Psoas muscle (tissue), 8 donors: ENCODE measurements around the gene C21orf58. TPM values are rescaled to one million over a fixed set of nuclear protein-coding genes. Genes with fewer than 3 reads are reported as not detected.
A peak's percentile ranks its signal among the peaks of the same experiment; 100 is the strongest.

ENCODE experiments used
- ATAC-seq, 4 donors: fragments of 200-7000 bp; cut with Tn5 transposase; one replicate each; pipeline ENCODE4 v1.9.1; 2020; ENCODE audit warnings: moderate library complexity in 3 of 4, mild to moderate bottlenecking in 2 of 4
- DNase-seq, 2 donors: peaks; one replicate each; pipeline ENCODE4 v3.0.0-alpha.2; 2020
- H3K27ac ChIP-seq: fragments of 200-600 bp; one replicate; pipeline ENCODE4 v1.8.0; 2022
- H3K27me3 ChIP-seq, 3 donors: fragments of 200-600 bp in 1 of 3; one replicate each; pipeline versions ENCODE4 v1.6.1 to v1.8.0; 2013 to 2022; ENCODE audit warnings: low read length in 2 of 3, mild to moderate bottlenecking in 2 of 3, moderate library complexity in 1 of 3; ENCODE audit not compliant: insufficient read depth in 3 of 3
- H3K36me3 ChIP-seq, 2 donors: fragments of 200-600 bp in 1 of 2; one replicate each; pipeline versions ENCODE4 v1.6.1 to v1.8.0; 2013 to 2022; ENCODE audit warnings: low read depth in 1 of 2, mild to moderate bottlenecking in 1 of 2, moderate library complexity in 1 of 2; ENCODE audit not compliant: insufficient read depth in 1 of 2
- H3K4me1 ChIP-seq: fragments of 200-600 bp; one replicate; pipeline ENCODE4 v1.8.0; 2022
- H3K4me3 ChIP-seq: fragments of 200-600 bp; one replicate; pipeline ENCODE4 v1.8.0; 2022; ENCODE audit warnings: mild to moderate bottlenecking
- H3K9me3 ChIP-seq: fragments of 200-600 bp; one replicate; pipeline ENCODE4 v1.8.0; 2022
- WGBS, 3 donors: extraction: QIAGEN DNeasy Blood & Tissue Kit; methylation state at CpG; one replicate each; pipeline versions ENCODE4 v1.1.6 to v1.1.7; 2013; 5-methylcytosine and 5-hydroxymethylcytosine counted together
- intact Hi-C, 2 donors: fragments of 100-400 bp; cut with DNase I; formaldehyde crosslinking; loops; one replicate each; pipeline versions ENCODE4 v1.11.0 to v1.14.2; 2022
- polyA plus RNA-seq, 3 donors: library from polyadenylated mRNA; stranded (reverse); fragments of 200-250 nt; gene quantifications; one replicate each; pipeline ENCODE4 v1.2.3, GENCODE V29; 2013
- total RNA-seq, 4 donors: library from RNA; stranded (reverse); fragmentation: NEBNext Ultra II Directional in 2 of 4; extraction: Animal tissue kit (Norgen Biotek cat#: 25700) in 2 of 4; gene quantifications; one replicate each; pipeline versions ENCODE4 v1.2.1 to v1.2.4, GENCODE V29; 2021 to 2023
- TF ChIP-seq, protein P1 (sequence below): fragments of 200-600 bp; IDR thresholded peaks from one replicate; pipeline ENCODE4 v1.8.0; 2022; ENCODE audit warnings: antibody characterized with exemption
- donor health status: healthy with polysubstance abuse.
- donor health status: DM: no; HTN: no; CAD: no; lungs with moderate emphysema.
- donor health status: Bipolar disorder and iron deficiency.
- donor health status: healthy.
- donor health status: DM: yes; HTN: yes; CAD: no.
- donor health status: DM: no; HTN: no; CAD: no.
- donor health status: DM: no; HTN: no; CAD: no.
- donor health status: DM: yes; HTN: yes; CAD: no.

Gene C21orf58
- total and polyA plus RNA-seq, 7 donors = 0.38 to 3.0 (median 1.1) TPM

DNA sequence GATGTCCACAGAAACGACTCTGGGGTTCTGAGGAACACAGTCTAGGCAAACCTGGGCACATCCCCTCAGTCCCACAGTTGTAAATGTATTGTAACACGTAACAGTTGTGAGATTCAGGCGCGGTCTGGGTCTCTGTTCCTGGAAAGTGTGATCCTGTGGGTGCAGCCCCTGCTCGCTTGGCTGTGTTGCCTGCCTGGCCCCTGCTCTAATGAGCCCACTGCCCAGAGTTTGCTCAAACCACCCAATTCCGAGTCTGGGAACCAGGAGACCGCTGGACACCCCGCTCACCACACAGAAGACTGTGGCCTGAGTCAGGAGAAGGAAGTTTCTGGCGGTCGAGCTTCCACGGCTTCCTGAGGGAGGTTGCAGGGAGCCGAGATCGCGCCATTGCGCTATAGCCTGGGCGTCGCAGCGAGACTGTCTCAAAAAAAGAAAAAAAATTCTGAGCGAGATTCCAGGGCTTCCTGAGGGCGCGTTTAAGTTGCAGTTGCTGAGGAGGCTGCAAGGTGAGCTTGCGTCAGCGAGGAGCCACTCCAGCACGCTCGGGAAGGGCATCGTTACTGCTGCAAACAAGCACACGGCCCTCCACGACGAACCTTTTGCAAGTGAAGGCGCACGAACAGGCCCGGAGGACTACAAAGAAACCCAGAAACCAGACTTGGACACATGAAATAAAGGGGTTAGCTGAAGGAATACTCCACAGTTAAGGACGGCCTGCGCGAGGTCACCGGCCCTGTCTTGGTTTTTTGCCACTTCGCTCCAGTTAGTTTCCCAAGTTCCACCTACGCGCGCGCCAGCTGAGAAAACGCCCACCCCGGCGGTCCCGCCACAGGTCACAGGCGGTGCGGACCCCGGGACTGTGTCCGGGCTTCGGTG, 1.1 kb downstream of the C21orf58 start:
- Histone ChIP-seq H3K36me3 (peaks cover 0 to 12% of the 10 kb centered on the region in 2 donors), H3K9me3 (no peaks in the 10 kb centered on the region), H3K27ac (no peak overlapping the region), H3K4me3 (peak overlapping the region; percentile 77), H3K27me3 (no peaks in the 10 kb centered on the region), H3K4me1 (peaks cover 24% of the 10 kb centered on the region)
- no peak for ATAC-seq
- DNase-seq = no peak
- TF ChIP-seq, protein P1, sequence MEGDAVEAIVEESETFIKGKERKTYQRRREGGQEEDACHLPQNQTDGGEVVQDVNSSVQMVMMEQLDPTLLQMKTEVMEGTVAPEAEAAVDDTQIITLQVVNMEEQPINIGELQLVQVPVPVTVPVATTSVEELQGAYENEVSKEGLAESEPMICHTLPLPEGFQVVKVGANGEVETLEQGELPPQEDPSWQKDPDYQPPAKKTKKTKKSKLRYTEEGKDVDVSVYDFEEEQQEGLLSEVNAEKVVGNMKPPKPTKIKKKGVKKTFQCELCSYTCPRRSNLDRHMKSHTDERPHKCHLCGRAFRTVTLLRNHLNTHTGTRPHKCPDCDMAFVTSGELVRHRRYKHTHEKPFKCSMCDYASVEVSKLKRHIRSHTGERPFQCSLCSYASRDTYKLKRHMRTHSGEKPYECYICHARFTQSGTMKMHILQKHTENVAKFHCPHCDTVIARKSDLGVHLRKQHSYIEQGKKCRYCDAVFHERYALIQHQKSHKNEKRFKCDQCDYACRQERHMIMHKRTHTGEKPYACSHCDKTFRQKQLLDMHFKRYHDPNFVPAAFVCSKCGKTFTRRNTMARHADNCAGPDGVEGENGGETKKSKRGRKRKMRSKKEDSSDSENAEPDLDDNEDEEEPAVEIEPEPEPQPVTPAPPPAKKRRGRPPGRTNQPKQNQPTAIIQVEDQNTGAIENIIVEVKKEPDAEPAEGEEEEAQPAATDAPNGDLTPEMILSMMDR = no peak
- 8 to 9% (median 8%) methylated on average over 50 of the region's 50 CpGs for WGBS, 3 donors
- intact Hi-C loops = loop anchor here in 1 of 2 donors (10.0 kb wide), 1 partner anchor 138 kb away; the partner anchor contains the start of gene SPATC1L

DNA sequence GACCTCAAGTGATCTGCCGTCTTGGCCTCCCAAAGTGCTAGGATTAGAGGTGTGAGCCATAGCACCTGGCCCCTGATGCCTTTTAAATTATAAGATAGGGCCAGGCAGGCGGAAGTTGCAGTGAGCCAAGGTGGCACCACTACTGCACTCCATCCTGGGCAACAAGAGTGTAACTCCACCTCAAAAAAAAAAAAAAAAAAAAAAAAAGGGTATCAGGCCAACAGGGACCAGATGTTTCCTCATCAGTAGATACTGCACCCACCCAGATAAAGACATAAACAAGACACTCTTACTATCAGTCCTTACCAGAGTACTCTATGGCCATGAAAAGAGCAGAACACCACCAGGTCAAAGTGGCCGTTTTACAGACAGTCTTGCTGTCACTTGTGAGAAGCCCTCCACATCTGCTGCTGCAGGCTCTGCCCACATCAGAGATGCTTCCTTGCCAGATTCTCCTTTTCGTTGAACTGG, 3.3 kb downstream of the C21orf58 start:
- intact Hi-C loops = loop anchor here in 1 of 2 donors (10.0 kb wide), 1 partner anchor 136 kb away; the partner anchor contains the start of gene SPATC1L
- Histone ChIP-seq H3K4me1 (peaks cover 16% of the 10 kb centered on the region), H3K27me3 (no peaks in the 10 kb centered on the region), H3K9me3 (no peaks in the 10 kb centered on the region), H3K27ac (no peak overlapping the region), H3K4me3 (no peak overlapping the region), H3K36me3 (no peaks in the 10 kb centered on the region)
- WGBS, 3 donors = 59 to 61% (median 61%) methylated on average over 4 of the region's 4 CpGs
- ATAC-seq (no peak), DNase-seq (no peak)
- TF ChIP-seq, protein P1 = no peak

DNA sequence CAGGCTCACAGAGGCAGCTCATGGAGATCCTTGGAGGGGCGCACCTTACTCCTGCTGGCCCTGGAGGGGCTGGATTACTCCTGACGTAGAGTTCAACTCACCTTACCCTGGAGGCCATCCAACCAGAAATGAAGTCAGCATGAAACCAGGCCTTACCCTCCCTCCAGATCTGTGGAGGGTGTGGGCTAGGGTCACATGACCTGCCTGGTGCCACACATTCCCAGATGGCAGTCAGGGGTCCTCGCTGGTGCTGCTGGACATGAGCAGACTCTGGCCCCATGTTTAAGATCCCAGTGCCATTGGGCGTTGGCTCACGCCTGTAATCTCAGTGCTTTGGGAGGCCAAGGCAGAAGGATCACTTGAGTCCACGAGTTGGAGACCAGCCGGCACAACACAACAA, 4.5 kb downstream of the C21orf58 start:
- WGBS, 3 donors = 87 to 93% (median 92%) methylated on average over 7 of the region's 7 CpGs
- TF ChIP-seq, protein P1 = no peak
- Histone ChIP-seq H3K4me3 (no peak overlapping the region), H3K27ac (no peak overlapping the region), H3K9me3 (no peaks in the 10 kb centered on the region), H3K27me3 (no peaks in the 10 kb centered on the region), H3K36me3 (no peaks in the 10 kb centered on the region), H3K4me1 (peaks cover 12% of the 10 kb centered on the region)
- intact Hi-C loops = no loop called here
- ATAC-seq = no peak
- DNase-seq = no peak

DNA sequence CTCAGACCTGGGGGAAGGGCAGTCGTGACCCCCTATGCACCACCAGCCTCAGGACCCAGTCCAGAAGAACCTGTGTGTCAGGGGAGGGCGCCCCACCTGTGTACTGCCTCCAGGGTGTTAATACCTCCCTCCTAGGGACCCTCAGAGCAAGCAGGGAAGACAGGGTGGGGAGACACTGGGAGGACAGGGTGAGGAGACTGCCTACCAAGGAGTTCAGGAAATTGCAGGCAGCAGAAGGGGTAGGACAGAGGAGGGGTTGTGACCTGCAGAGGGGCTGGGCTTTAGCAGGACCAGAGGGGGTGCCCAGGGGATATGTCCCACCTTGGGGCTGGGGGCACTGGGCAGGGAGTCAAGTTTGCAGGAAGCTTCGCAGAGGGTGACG, 5.2 kb downstream of the C21orf58 start:
- H3K4me3 ChIP-seq = no peak overlapping the region
- no peaks in the 10 kb centered on the region for H3K36me3 ChIP-seq
- H3K4me1 ChIP-seq = peaks cover 12% of the 10 kb centered on the region
- intact Hi-C loops = no loop called here
- TF ChIP-seq, protein P1 = no peak
- H3K9me3 ChIP-seq = no peaks in the 10 kb centered on the region
- DNase-seq = no peak
- no peak for ATAC-seq
- no peak overlapping the region for H3K27ac ChIP-seq
- 80 to 95% (median 85%) methylated on average over 4 of the region's 4 CpGs for WGBS, 3 donors
- H3K27me3 ChIP-seq = no peaks in the 10 kb centered on the region
